IPS DF 19.7 (cell line): ENCODE results near the gene CDHR3.
"Not testable (repeated sequence)": the region's sequence is repeated elsewhere in the genome, so short reads cannot be mapped to it uniquely, and the experiment has no call there.

Experiments used
- DNase-seq: peaks from one replicate; pipeline ENCODE4 v3.0.0-alpha.2; 2013; ENCODE audit warnings: low read depth, low spot score

The CDHR3 gene

GRCh38 chr7:105996860-105997737, 34.0 kb downstream of the CDHR3 start:
- DNase-seq, result no peak

DNA sequence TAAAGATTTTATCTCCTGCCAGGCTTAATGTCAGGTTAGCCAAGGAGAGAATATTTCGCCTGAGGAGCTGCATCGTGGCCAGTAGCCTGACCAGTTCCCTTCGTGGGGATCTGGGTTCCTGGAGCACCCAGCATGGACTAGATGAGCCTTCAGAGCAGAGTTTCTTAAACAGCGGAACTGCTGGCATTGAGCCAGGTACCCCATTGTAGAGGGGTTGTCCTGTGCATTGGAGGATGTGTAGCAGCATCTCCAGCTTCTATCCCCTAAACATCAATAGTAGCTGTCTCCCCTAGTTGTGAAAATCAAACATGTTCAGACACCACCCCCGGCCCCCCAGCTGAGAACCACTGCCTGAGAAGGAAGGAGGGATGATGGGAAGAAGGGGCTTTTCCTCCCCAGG, 36.2 kb downstream of the CDHR3 start:
- DNase-seq, result no peak

DNA sequence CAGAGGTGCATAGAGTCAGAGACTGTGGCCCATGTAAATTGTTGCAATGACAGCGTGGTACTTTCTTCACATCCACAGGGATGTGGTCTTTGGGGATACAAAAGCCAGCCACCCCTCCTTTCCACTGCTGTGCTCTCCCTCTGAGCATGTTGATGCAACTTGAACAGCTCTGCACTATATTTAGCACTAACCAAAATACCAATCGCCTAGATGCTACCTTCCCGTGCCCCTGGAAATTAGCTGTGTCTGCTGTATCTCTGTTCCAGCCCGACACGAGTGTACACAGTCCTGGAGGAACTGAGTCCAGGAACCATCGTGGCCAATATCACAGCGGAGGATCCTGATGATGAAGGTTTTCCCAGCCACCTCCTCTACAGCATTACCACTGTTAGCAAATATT, 38.1 kb downstream of the CDHR3 start:
- DNase-seq, result no peak

DNA sequence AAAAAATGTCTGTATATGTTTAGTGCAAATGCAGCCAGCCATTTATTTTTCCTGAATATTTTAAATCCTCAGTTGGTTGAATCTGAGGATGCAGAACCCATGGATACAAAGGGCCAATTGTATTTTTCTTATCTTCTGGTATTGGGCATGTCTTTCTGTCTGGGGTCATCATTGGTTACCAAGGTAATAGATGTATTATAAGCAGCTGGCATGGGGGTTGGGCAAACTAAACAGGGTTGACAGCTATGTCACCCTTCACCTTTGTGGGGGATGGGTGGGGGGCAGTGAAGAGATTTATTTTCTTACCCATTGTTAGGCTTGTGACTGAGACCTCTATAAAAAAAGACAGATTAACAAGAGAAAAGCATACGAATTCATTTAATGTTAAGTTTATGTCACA, 38.8 kb downstream of the CDHR3 start:
- no peak for DNase-seq

GRCh38 chr7:106003525-106004064, 40.5 kb downstream of the CDHR3 start:
- no peak for DNase-seq

DNA sequence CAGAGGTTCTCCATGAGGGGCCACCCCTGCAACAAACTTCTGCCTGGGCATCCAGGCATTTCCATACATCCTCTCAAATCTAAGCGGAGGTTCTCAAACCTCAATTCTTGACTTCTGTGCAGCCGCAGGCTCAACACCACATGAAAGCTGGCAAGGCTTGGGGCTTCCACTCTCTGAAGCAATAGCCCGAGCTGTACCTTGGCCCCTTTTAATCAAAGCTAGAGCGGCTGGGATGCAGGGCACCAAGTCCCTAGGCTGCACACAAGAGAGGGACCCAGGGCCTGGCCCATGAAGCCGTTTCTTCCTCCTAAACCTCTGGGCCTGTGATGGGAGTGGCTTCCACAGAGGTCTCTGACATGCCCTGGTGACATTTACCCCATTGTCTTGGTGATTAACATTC, 43.8 kb downstream of the CDHR3 start:
- no peak for DNase-seq

- DNase-seq, result not testable (repeated sequence)
Observed at GRCh38 chr7:106007796-106008195, 44.7 kb downstream of the CDHR3 start.

GRCh38 chr7:106009503-106010226, 46.6 kb downstream of the CDHR3 start:
- DNase-seq, result peak; percentile 85

- DNase-seq, result no peak
Observed at GRCh38 chr7:106010331-106010730, 47.3 kb downstream of the CDHR3 start.

GRCh38 chr7:106010866-106011265, 47.8 kb downstream of the CDHR3 start:
- DNase-seq, result no peak

GRCh38 chr7:106012184-106012583, 49.1 kb downstream of the CDHR3 start:
- no peak for DNase-seq

- DNase-seq, result no peak
Observed at GRCh38 chr7:106012935-106013439, 49.9 kb downstream of the CDHR3 start.

DNA sequence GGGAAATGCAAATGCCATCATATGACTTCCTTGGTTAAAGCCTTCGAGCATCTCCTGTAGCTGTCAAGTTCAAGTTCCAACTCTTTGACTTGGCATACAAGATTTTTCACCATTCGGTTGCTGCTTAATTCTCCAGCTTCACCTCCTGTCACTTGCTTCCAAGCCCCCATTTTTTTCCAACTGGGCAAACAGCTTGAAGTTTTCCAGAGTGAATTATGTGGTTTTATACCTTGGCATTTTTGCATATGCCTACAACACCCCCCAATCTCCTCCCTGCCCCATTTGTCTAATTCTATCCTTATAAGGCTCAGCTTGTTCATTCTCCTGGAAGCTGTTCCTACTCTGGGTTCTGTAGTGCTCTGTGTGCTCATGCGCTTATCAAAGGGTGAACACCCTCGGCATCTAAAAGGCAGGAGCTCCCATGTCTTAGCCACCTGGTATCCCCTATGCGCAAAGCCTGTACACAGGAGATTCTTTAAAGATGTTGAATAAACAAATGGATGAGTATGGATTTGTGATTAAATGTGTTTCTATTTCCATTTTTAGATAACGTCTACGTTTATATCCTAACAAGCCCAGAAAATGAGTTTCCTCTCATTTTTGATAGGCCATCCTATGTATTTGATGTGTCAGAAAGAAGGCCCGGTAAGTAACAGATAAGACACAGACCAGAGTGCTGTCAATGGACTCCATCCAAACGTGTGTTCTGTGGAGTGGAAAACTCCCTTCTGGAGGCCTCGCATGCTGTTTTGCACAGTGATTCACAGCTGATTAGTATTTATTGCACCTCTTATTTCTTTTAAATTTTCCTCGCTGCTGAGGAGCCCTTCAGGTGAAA, 52.5 kb downstream of the CDHR3 start:
- DNase-seq, result no peak

DNA sequence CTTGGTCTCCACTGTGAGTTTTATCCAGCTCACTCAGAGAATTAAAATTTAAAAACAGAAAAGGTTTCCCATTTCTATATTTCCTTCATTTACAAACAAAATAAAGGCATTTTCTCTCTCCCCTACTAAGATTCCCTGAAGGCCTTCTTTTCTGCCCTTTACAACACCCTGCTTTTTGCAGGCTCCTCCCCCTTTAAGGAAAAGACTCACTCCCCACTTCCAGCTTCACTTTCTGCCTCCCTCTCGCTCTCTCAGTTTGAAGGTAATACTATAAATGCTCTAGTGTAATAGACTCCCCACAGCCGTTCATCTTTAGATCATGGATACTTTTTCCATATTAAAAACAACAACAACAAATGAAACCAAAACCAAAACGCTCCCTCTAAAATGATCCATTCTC, 53.3 kb downstream of the CDHR3 start:
- no peak for DNase-seq

DNA sequence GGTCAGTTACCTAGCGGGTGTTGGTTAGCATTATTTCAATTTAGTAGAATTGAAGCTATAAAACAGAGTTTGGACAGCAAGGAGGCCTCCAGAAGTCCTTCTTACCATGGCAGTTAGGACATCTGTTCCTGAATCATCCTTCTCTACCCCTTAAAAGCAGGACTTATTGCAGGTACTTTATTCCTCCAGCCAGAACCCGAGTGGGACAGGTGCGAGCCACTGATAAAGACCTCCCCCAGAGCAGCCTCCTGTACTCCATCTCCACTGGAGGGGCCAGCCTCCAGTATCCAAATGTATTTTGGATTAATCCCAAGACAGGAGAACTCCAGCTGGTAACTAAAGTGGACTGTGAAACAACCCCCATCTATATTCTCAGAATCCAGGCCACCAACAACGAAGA, 54.6 kb downstream of the CDHR3 start:
- DNase-seq, result no peak

- DNase-seq, result no peak
Observed at GRCh38 chr7:106018566-106019469, 55.8 kb downstream of the CDHR3 start.

- DNase-seq, result no peak
Observed at GRCh38 chr7:106019470-106019820, 56.4 kb downstream of the CDHR3 start.

GRCh38 chr7:106021151-106022067, 58.3 kb downstream of the CDHR3 start:
- no peak for DNase-seq

DNA sequence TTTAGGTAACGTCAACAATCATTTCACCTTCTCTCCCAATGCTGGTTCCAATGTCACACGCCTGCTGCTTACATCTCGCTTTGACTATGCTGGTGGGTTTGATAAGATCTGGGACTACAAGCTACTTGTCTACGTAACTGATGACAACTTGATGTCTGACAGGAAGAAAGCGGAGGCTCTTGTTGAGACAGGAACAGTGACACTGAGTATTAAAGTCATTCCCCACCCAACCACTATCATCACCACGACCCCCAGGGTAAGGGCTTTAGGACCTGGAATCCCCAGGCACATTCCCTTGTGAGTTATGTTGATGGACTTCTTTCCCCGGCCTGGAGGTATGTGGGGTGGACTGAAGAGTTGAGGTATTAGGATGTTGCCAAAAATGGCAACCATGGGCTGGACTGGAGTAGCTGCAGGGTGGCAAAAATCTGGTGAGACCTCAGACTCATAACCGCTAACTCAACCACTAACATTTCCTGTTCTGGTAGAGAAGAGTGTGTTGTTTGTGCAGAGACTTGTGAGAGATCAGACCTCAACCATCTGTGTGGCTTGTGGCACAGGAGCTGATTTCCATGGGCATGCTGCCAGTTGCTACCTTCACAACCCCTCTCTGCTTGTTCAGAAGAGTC, 59.2 kb downstream of the CDHR3 start:
- DNase-seq, result no peak
